WTC11 (cell line): ENCODE results near the gene THBS3. TPM values are rescaled to one million over a fixed set of nuclear protein-coding genes. Genes with fewer than 3 reads are reported as not detected.
"Not testable (repeated sequence)": the region's sequence is repeated elsewhere in the genome, so short reads cannot be mapped to it uniquely, and the experiment has no call there.

ENCODE experiments used
- ATAC-seq: fragments of 200-7000 bp; cut with Tn5 transposase; 2 replicates; pipeline ENCODE4 v1.10.0; 2021; ENCODE audit warnings: mild to moderate bottlenecking, moderate library complexity
- CTCF ChIA-PET: fragments of 300-600 bp; sonication (Branson Sonifier 250); formaldehyde crosslinking; loops from one replicate; lab custom pipeline; 2021; ENCODE audit warnings: antibody characterized with exemption; lab: Charles Lee
- POLR2A ChIA-PET: fragments of 350-600 bp; sonication (Branson Sonifier 250); formaldehyde crosslinking; loops from one replicate; lab custom pipeline; 2021; ENCODE audit warnings: antibody characterized with exemption; lab: Charles Lee
- DNase-seq: peaks from one replicate; pipeline ENCODE4 v3.0.0; 2021; ENCODE audit warnings: low spot score
- H3K27ac Mint-ChIP-seq: 2 replicates; pipeline ENCODE4 v1.8.0; 2021; ENCODE audit warnings: mixed read lengths
- H3K27me3 Mint-ChIP-seq: 2 replicates; pipeline ENCODE4 v1.8.0; 2021; ENCODE audit warnings: low read depth, mild to moderate bottlenecking, moderate library complexity, mixed read lengths
- H3K36me3 Mint-ChIP-seq: 2 replicates; pipeline ENCODE4 v1.8.0; 2021; ENCODE audit warnings: mixed read lengths
- H3K4me1 Mint-ChIP-seq: 2 replicates; pipeline ENCODE4 v1.8.0; 2022; ENCODE audit warnings: mixed read lengths
- H3K4me3 Mint-ChIP-seq: 2 replicates; pipeline ENCODE4 v1.8.0; 2021; ENCODE audit warnings: mild to moderate bottlenecking, moderate library complexity, mixed read lengths
- H3K9me3 Mint-ChIP-seq: 2 replicates; pipeline ENCODE4 v1.8.0; 2021; ENCODE audit warnings: mixed read lengths
- ATF3 ChIP-seq: sonication (generic); formaldehyde crosslinking; conservative IDR thresholded peaks from 2 replicates; pipeline ENCODE4 v1.8.1; 2022; ENCODE audit warnings: mild to moderate bottlenecking, missing genetic modification reagents
- FOXP1 ChIP-seq: sonication (generic); formaldehyde crosslinking; IDR thresholded peaks from 2 replicates; pipeline ENCODE4 v1.8.0; 2022; ENCODE audit warnings: missing genetic modification reagents, mild to moderate bottlenecking, moderate library complexity, borderline replicate concordance
- GABPB1 ChIP-seq: sonication (generic); formaldehyde crosslinking; IDR thresholded peaks from 2 replicates; pipeline ENCODE4 v1.8.1; 2023; ENCODE audit warnings: mild to moderate bottlenecking, missing genetic modification reagents
- GTF2I ChIP-seq: fragments of 250-450 bp; sonication (Bioruptor Pico); conservative IDR thresholded peaks from 2 replicates; pipeline ENCODE4 v1.4.0; 2021; ENCODE audit warnings: mild to moderate bottlenecking
- IRF2 ChIP-seq: sonication (generic); formaldehyde crosslinking; IDR thresholded peaks from 2 replicates; pipeline ENCODE4 v1.8.0; 2022; ENCODE audit warnings: low read depth, missing genetic modification reagents, borderline replicate concordance
- NFE2L1 ChIP-seq: sonication (generic); formaldehyde crosslinking; IDR thresholded peaks from 2 replicates; pipeline ENCODE4 v1.8.1; 2023; ENCODE audit warnings: missing genetic modification reagents
- NR1H2 ChIP-seq: sonication (generic); formaldehyde crosslinking; IDR thresholded peaks from 2 replicates; pipeline ENCODE4 v1.9.0; 2021; ENCODE audit warnings: mild to moderate bottlenecking, moderate library complexity, missing genetic modification reagents
- NR3C1 ChIP-seq: sonication (generic); formaldehyde crosslinking; conservative IDR thresholded peaks from 2 replicates; pipeline ENCODE4 v1.8.1; 2023; ENCODE audit warnings: low read depth, mild to moderate bottlenecking, missing genetic modification reagents
- PREB ChIP-seq: sonication (generic); formaldehyde crosslinking; IDR thresholded peaks from 2 replicates; pipeline ENCODE4 v1.8.1; 2022; ENCODE audit warnings: mild to moderate bottlenecking, missing genetic modification reagents, moderate library complexity, borderline replicate concordance
- PRRX2 ChIP-seq: fragments of 250-450 bp; sonication (Bioruptor Pico); IDR thresholded peaks from 2 replicates; pipeline ENCODE4 v1.8.0; 2021; ENCODE audit warnings: mild to moderate bottlenecking
- SMAD3 ChIP-seq: sonication (generic); formaldehyde crosslinking; IDR thresholded peaks from 2 replicates; pipeline ENCODE4 v1.8.0; 2022; ENCODE audit warnings: missing genetic modification reagents, mild to moderate bottlenecking, borderline replicate concordance
- TEAD1 ChIP-seq: sonication (generic); formaldehyde crosslinking; IDR thresholded peaks from 2 replicates; pipeline ENCODE4 v1.8.0; 2022; ENCODE audit warnings: mild to moderate bottlenecking, missing genetic modification reagents
- ZBTB21 ChIP-seq: sonication (generic); formaldehyde crosslinking; IDR thresholded peaks from 2 replicates; pipeline ENCODE4 v1.8.1; 2023; ENCODE audit warnings: mild to moderate bottlenecking, missing genetic modification reagents, borderline replicate concordance
- ZMAT4 ChIP-seq: fragments of 250-450 bp; sonication (Bioruptor Pico); IDR thresholded peaks from 2 replicates; pipeline ENCODE4 v1.9.0; 2021; ENCODE audit warnings: mild to moderate bottlenecking
- ZNF121 ChIP-seq: sonication (generic); formaldehyde crosslinking; IDR thresholded peaks from 2 replicates; pipeline ENCODE4 v1.8.0; 2023; ENCODE audit warnings: missing genetic modification reagents
- ZNF219 ChIP-seq: sonication (generic); formaldehyde crosslinking; IDR thresholded peaks from 2 replicates; pipeline ENCODE4 v1.8.0; 2023; ENCODE audit warnings: missing genetic modification reagents, mild to moderate bottlenecking, borderline replicate concordance
- total RNA-seq: library from RNA; stranded (reverse); gene quantifications from 3 replicates; pipeline ENCODE4 v1.2.3, GENCODE V29; 2021
- TF ChIP-seq, protein P1 (sequence below): sonication (generic); formaldehyde crosslinking; IDR thresholded peaks from 2 replicates; pipeline ENCODE4 v1.8.1; 2022; ENCODE audit warnings: missing genetic modification reagents, borderline replicate concordance

Gene THBS3
- total RNA-seq, 1 experiment from 2014 or later: 5.3 TPM

DNA sequence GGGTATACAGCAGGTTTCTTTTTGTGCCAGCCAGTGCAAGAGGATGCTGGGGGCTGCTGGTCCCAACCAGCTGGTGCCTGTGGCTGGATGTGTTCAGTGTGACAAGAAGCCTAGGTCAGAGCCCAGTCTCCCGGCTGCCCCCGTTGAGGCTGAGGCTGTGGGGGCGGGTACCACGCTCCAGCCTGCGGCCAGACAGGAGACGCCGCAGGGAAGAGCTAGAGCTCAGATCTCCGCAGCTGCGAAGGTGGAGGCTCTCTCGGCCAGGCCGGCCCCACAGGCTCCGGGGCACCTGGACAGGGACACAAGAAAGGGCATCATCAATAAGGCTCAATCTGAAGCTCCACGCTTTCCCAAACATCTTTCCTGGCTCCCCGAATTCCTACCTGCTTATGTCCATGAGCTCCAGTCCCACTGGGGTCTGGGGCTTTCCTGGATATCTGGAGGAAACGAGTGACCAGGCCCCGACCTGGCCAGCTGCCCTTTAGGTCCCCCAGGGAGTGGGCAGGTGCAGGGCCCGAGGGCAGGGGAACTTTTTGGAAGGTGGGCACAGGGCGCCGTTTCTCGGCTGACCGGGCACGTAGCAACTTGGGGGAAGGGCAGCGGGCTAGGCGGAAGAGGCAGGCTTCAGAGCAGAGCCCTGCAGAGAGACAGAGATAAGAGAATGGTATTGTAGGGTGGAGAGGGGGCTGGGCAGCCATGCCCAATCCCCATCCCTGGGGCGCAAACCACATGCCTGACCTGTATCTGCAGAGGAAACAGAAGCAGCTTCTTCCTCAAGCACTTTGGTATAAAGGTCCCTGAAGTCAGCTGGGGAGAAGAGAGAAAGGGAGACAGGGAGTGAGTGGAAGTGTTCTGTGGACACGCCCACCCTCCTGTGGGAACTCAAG lies 40.2 kb upstream of the THBS3 start:
- CTCF ChIA-PET: interaction anchor here (0.9 kb wide), 1 partner anchor 52 kb away, joined by 3 read pairs; no protein-coding TSS in a partner anchor
- Mint-ChIP-seq H3K4me3 (no peak overlapping the region), H3K36me3 (peaks cover 14% of the 10 kb centered on the region), H3K9me3 (no peaks in the 10 kb centered on the region), H3K27me3 (peaks cover 35% of the 10 kb centered on the region)
- POLR2A ChIA-PET: interaction anchor here (0.6 kb wide), 1 partner anchor 53 kb away, joined by 3 read pairs; no protein-coding TSS in a partner anchor
- no peak for DNase-seq
- TF ChIP-seq PRRX2 (CRISPR knock-in tag) (no peak), NFE2L1 (no peak), NR3C1 (no peak), GABPB1 (no peak)
- TF ChIP-seq, protein P1, sequence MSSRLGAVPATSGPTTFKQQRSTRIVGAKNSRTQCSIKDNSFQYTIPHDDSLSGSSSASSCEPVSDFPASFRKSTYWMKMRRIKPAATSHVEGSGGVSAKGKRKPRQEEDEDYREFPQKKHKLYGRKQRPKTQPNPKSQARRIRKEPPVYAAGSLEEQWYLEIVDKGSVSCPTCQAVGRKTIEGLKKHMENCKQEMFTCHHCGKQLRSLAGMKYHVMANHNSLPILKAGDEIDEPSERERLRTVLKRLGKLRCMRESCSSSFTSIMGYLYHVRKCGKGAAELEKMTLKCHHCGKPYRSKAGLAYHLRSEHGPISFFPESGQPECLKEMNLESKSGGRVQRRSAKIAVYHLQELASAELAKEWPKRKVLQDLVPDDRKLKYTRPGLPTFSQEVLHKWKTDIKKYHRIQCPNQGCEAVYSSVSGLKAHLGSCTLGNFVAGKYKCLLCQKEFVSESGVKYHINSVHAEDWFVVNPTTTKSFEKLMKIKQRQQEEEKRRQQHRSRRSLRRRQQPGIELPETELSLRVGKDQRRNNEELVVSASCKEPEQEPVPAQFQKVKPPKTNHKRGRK (CRISPR knock-in tag): no peak
- TF ChIP-seq, all 79 proteins: peak for 0
- no peak overlapping the region for H3K27ac Mint-ChIP-seq
- H3K4me1 Mint-ChIP-seq: peaks cover 20% of the 10 kb centered on the region
- no peak for ATAC-seq

DNA sequence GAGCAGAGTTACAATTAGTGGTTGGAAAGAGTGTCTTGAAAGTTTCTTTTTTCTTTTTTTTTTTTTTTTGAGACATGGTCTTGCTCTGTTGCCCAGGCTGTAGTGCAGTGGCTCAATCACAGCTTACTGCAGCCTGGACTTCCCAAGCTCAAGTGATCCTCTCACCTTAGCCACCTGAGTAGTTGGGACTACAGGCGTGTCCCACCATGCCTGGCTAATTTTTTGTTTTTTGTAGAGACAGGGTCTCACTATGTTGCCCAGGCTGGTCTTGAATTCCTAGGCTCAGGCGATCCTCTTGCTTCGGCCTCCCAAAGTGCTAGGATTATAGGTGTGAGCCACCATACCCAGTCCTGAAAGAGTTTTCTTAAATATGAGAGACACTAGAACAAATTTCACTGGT lies 39.1 kb upstream of the THBS3 start:
- H3K4me3 Mint-ChIP-seq, H3K27ac Mint-ChIP-seq, H3K9me3 Mint-ChIP-seq, POLR2A ChIA-PET, DNase-seq, ATAC-seq: not testable (repeated sequence)
- peaks cover 20% of the 10 kb centered on the region for H3K4me1 Mint-ChIP-seq
- peak; percentile 83 for TF ChIP-seq ZNF121 (CRISPR knock-in tag)
- H3K27me3 Mint-ChIP-seq: peaks cover 41% of the 10 kb centered on the region
- H3K36me3 Mint-ChIP-seq: peaks cover 14% of the 10 kb centered on the region
- CTCF ChIA-PET: interaction anchor here (1.0 kb wide), 1 partner anchor 77 kb away, joined by 3 read pairs; no protein-coding TSS in a partner anchor

- H3K27me3 Mint-ChIP-seq: peaks cover 41% of the 10 kb centered on the region
- peak overlapping the region; percentile 78 for H3K4me3 Mint-ChIP-seq
- DNase-seq (no peak), ATAC-seq (no peak)
- H3K9me3 Mint-ChIP-seq: no peaks in the 10 kb centered on the region
- peak overlapping the region; percentile 99 for H3K27ac Mint-ChIP-seq
- H3K36me3 Mint-ChIP-seq: peaks cover 14% of the 10 kb centered on the region
- TF ChIP-seq PREB (CRISPR knock-in tag) (no peak), NR1H2 (CRISPR knock-in tag) (no peak), FOXP1 (CRISPR knock-in tag) (no peak), TEAD1 (no peak), ZNF219 (no peak), ATF3 (no peak), ZBTB21 (no peak), GTF2I (CRISPR knock-in tag) (no peak), SMAD3 (no peak), IRF2 (CRISPR knock-in tag) (no peak), ZMAT4 (CRISPR knock-in tag) (no peak)
- TF ChIP-seq, all 79 proteins: peak for 0
- ChIA-PET CTCF (interaction anchor here (0.6 to 1.8 kb wide), 8 partner anchors 31 to 261 kb away, joined by 3 to 7 read pairs (median 3); no protein-coding TSS in a partner anchor), POLR2A (interaction anchor here (0.6 to 1.3 kb wide), 3 partner anchors 28 to 948 kb away, joined by 3 to 6 read pairs (median 4); partner anchors contain the start of genes CLK2 and FDPS)
- peaks cover 28% of the 10 kb centered on the region for H3K4me1 Mint-ChIP-seq
These were observed 37.4 kb upstream of the THBS3 start for GRCh38 chr1:155245163-155245524.
